Prostate gland (tissue), 2 donors: ENCODE results near the gene SEH1L.

ENCODE experiments used
- CTCF ChIP-seq, 4 experiments: fragments of 200-600 bp in 2 of 4; fragments of 450-650 bp in 2 of 4; sonication (generic) in 2 of 4; IDR thresholded peaks; 1 replicate in 3 of 4; 2 replicates in 1 of 4; pipeline ENCODE4 v1.5.1; 2016 to 2019; ENCODE audit warnings: antibody characterized with exemption in 4 of 4, mild to moderate bottlenecking in 2 of 4, moderate library complexity in 2 of 4
- POLR2A ChIP-seq: fragments of 450-650 bp; IDR thresholded peaks from one replicate; pipeline ENCODE4 v1.6.1; 2016; ENCODE audit warnings: antibody characterized with exemption, mild to moderate bottlenecking
- POLR2AphosphoS5 ChIP-seq: sonication (generic); formaldehyde crosslinking; IDR thresholded peaks from one replicate; pipeline ENCODE4 v1.6.1; 2017; ENCODE audit warnings: antibody characterized with exemption

GRCh38 chr18:13036622-13037320 lies 89.0 kb downstream of the SEH1L start:
- TF ChIP-seq CTCF (IDR thresholded peaks at IDR 0.05) (no peak), POLR2A (no peak), POLR2AphosphoS5 (no peak)
